DOHH2 (cell line): ENCODE data around the gene ZBTB5.

Experiments
- H3F3A ChIP-seq: fragments of 200-600 bp; sonication (generic), shearing (Covaris generic); 2 replicates; pipeline ENCODE4 v1.6.0; 2016; ENCODE audit warnings: antibody characterized with exemption, mild to moderate bottlenecking; ENCODE audit not compliant: control insufficient read depth, insufficient read depth
- H3K27ac ChIP-seq: fragments of 200-600 bp; sonication (generic); 2 replicates; pipeline ENCODE4 v1.5.1; 2014; ENCODE audit warnings: low read depth, mild to moderate bottlenecking, low read length, moderate library complexity
- H3K27me3 ChIP-seq: fragments of 200-600 bp; sonication (generic); 2 replicates; pipeline ENCODE4 v1.6.1; 2014; ENCODE audit warnings: mild to moderate bottlenecking, low read length, mixed read lengths; ENCODE audit not compliant: control insufficient read depth
- H3K36me3 ChIP-seq: fragments of 200-600 bp; sonication (generic); 2 replicates; pipeline ENCODE4 v1.6.1; 2014; ENCODE audit warnings: mild to moderate bottlenecking, low read length, moderate library complexity, mixed read lengths; ENCODE audit not compliant: control insufficient read depth
- H3K4me1 ChIP-seq: fragments of 200-600 bp; sonication (generic); 2 replicates; pipeline ENCODE4 v1.6.1; 2014; ENCODE audit warnings: mild to moderate bottlenecking, low read length, mixed read lengths; ENCODE audit not compliant: control insufficient read depth
- H3K4me2 ChIP-seq: fragments of 200-600 bp; sonication (generic); 2 replicates; pipeline ENCODE4 v1.6.0; 2014; ENCODE audit warnings: mild to moderate bottlenecking, low read length, moderate library complexity
- H3K4me3 ChIP-seq: fragments of 200-600 bp; sonication (generic); 2 replicates; pipeline ENCODE4 v1.5.1; 2014; ENCODE audit warnings: mild to moderate bottlenecking, low read length, mixed read lengths
- H3K79me2 ChIP-seq: fragments of 200-600 bp; sonication (generic); 2 replicates; pipeline ENCODE4 v1.6.1; 2014; ENCODE audit warnings: mild to moderate bottlenecking, low read length, mixed read lengths; ENCODE audit not compliant: control insufficient read depth
- H3K9me2 ChIP-seq: fragments of 200-600 bp; sonication (generic); replicated peaks from 2 replicates; pipeline ENCODE4 v1.6.1; 2014; ENCODE audit warnings: mild to moderate bottlenecking, low read length, mixed read lengths; ENCODE audit not compliant: control insufficient read depth
- H3K9me3 ChIP-seq: fragments of 200-600 bp; sonication (generic); 2 replicates; pipeline ENCODE4 v1.6.1; 2014; ENCODE audit warnings: antibody characterized with exemption, low read length, mixed read lengths; ENCODE audit not compliant: control insufficient read depth, insufficient read depth
- H4K20me1 ChIP-seq: fragments of 200-600 bp; sonication (generic); 2 replicates; pipeline ENCODE4 v1.6.0; 2014; ENCODE audit warnings: low read depth, mild to moderate bottlenecking, antibody characterized with exemption, low read length, moderate library complexity; ENCODE audit not compliant: control insufficient read depth, insufficient read depth
- EZH2phosphoT487 ChIP-seq: fragments of 200-600 bp; sonication (generic); IDR thresholded peaks from 2 replicates; pipeline ENCODE4 v1.6.1; 2017; ENCODE audit warnings: borderline replicate concordance, mild to moderate bottlenecking, antibody characterized with exemption, low read length, moderate library complexity, mixed read lengths
- TF ChIP-seq, protein P1 (sequence below): fragments of 200-600 bp; sonication (generic); IDR thresholded peaks from one replicate; pipeline ENCODE4 v1.5.1; 2014; ENCODE audit warnings: antibody characterized with exemption, mild to moderate bottlenecking, low read depth, low read length; ENCODE audit not compliant: poor library complexity, severe bottlenecking

ZBTB5 gene

DNA sequence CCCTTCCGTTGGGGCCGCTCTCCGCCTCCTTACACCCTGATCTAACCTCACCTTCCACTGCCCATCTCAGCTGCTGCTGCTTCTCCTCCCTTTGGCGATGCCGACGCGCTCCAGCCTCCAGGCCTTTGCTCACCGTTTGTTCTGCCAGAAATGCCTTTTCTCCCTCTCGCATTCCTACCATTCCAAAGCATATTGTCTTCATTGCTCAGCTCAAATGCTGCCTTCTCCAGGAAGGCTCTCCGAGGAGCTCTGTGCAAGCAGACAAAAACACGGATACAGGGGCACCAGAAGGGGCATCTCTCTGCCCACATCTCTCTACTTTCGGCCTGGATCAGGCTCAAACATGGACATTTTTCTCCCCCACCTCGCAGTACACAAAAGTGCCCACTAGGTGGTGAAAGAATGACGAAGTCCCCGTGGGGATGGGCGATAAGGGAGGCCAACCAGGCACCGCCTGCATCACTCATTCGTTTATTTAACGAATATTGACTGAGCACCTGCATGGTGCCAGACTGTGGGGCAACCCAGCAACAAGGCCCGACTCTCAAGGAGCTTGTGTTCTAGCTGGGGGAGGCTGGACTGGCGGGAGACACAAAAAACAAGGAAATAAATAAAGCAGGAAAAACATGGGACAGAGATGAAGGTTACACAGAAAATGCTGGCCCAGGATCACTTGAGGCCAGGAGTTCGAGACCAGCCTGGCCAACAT lies 50.1 kb downstream of the ZBTB5 start:
- H3K79me2 ChIP-seq: peaks cover 17% of the 10 kb centered on the region
- H3K4me1 ChIP-seq: peaks cover 93% of the 10 kb centered on the region
- no peaks in the 10 kb centered on the region for H3K9me3 ChIP-seq
- peak overlapping the region; percentile 19; the same call in 1 of the 2 replicates for H3K4me3 ChIP-seq
- H3K27ac ChIP-seq: peak overlapping the region; percentile 32; the same call in 1 of the 2 replicates
- H3K9me2 ChIP-seq: no peaks in the 10 kb centered on the region
- peak overlapping the region; percentile 52 for H3K4me2 ChIP-seq
- no peaks in the 10 kb centered on the region for H3K27me3 ChIP-seq
- H3F3A ChIP-seq: peaks cover 23% of the 10 kb centered on the region
- peaks cover 27% of the 10 kb centered on the region for H3K36me3 ChIP-seq
- no peak for TF ChIP-seq EZH2phosphoT487
- TF ChIP-seq, protein P1, sequence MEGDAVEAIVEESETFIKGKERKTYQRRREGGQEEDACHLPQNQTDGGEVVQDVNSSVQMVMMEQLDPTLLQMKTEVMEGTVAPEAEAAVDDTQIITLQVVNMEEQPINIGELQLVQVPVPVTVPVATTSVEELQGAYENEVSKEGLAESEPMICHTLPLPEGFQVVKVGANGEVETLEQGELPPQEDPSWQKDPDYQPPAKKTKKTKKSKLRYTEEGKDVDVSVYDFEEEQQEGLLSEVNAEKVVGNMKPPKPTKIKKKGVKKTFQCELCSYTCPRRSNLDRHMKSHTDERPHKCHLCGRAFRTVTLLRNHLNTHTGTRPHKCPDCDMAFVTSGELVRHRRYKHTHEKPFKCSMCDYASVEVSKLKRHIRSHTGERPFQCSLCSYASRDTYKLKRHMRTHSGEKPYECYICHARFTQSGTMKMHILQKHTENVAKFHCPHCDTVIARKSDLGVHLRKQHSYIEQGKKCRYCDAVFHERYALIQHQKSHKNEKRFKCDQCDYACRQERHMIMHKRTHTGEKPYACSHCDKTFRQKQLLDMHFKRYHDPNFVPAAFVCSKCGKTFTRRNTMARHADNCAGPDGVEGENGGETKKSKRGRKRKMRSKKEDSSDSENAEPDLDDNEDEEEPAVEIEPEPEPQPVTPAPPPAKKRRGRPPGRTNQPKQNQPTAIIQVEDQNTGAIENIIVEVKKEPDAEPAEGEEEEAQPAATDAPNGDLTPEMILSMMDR: peak; percentile 87
- no peaks in the 10 kb centered on the region for H4K20me1 ChIP-seq

DNA sequence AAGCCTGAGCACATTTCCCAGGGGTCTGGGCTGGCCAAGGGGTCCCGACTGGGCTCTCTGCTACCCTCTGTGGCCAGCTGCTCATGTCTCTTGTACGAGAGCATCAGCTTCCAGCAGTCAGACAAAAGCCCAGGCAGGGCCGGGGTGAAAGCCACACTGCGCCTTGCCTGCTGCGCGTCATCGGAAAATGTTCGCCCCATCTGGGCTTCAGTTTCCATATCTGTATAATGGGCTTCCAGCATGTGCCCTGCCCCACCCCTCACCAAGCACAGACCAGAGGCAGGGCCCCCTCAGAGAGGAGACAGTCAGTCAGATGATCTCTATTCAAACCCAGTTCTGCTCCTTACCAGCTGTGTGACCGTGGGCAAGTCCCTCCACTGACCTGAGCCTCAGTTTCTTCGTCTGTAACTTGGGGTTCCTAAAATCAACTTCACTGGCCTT lies 50.7 kb downstream of the ZBTB5 start:
- Histone ChIP-seq H3K4me1 (peaks cover 93% of the 10 kb centered on the region), H3K4me2 (peak overlapping the region; percentile 52; the same call in 1 of the 2 replicates), H3K9me2 (no peaks in the 10 kb centered on the region), H3K9me3 (no peaks in the 10 kb centered on the region), H3F3A (peaks cover 29% of the 10 kb centered on the region), H3K79me2 (peaks cover 20% of the 10 kb centered on the region), H4K20me1 (no peaks in the 10 kb centered on the region), H3K27me3 (no peaks in the 10 kb centered on the region), H3K36me3 (peaks cover 30% of the 10 kb centered on the region), H3K4me3 (no peak overlapping the region), H3K27ac (no peak overlapping the region)
- TF ChIP-seq, protein P1: no peak
- TF ChIP-seq EZH2phosphoT487: no peak

DNA sequence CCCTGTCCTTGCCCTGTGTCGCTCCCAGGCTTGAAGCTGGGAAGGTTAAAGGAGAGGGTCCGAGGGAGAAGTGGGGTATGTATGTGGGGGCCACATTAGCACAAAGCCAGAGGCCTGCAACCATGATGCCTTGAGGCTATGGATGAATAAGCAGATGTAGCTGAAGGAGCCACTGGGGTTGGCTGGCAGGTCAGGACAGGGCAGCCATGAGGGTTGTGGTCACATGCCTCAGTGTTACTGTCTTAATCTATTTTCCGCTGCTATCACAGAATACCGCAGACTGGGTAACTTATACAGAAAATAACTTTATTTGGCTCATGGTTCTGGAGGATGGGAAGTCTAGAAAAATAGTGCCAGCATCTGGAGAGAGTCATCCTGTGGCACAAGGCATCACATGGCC lies 51.9 kb downstream of the ZBTB5 start:
- Histone ChIP-seq H3K4me1 (peaks cover 94% of the 10 kb centered on the region), H3K36me3 (peaks cover 34% of the 10 kb centered on the region), H4K20me1 (no peaks in the 10 kb centered on the region), H3K27ac (no peak overlapping the region; the same call in 1 of the 2 replicates), H3F3A (peaks cover 35% of the 10 kb centered on the region), H3K79me2 (peaks cover 20% of the 10 kb centered on the region), H3K27me3 (no peaks in the 10 kb centered on the region), H3K4me3 (no peak overlapping the region), H3K9me2 (no peaks in the 10 kb centered on the region), H3K9me3 (no peaks in the 10 kb centered on the region), H3K4me2 (peak overlapping the region; percentile 89)
- TF ChIP-seq EZH2phosphoT487: no peak
- TF ChIP-seq, protein P1: no peak
